Choroid plexus epithelial cell (primary cell): ENCODE measurements around the gene TSR2.
A peak's percentile ranks its signal among the peaks of the same experiment; 100 is the strongest.
"Not testable (repeated sequence)": the region's sequence is repeated elsewhere in the genome, so short reads cannot be mapped to it uniquely, and the experiment has no call there.

ENCODE experiments used
- DNase-seq: peaks from one replicate; pipeline ENCODE4 v3.0.0-alpha.2; 2010; ENCODE audit warnings: low read depth
- H3K4me3 ChIP-seq: 2 replicates; pipeline ENCODE4 v1.5.1; 2011; ENCODE audit warnings: low read depth, mild to moderate bottlenecking, control low read depth, low read length, moderate library complexity
- CTCF ChIP-seq: conservative IDR thresholded peaks from 2 replicates; pipeline ENCODE4 v1.5.1; 2011; ENCODE audit warnings: low read depth, mild to moderate bottlenecking, control low read depth, inconsistent platforms, low read length, moderate library complexity

TSR2 gene

GRCh38 chrX:54473993-54474859, 34.0 kb downstream of the TSR2 start:
- DNase-seq, result no peak
- H3K4me3 ChIP-seq, result no peak overlapping the region
- TF ChIP-seq CTCF, result no peak

GRCh38 chrX:54479136-54480111, 39.2 kb downstream of the TSR2 start:
- peak; percentile 25 for DNase-seq
- no peak overlapping the region for H3K4me3 ChIP-seq
- TF ChIP-seq CTCF, result no peak

GRCh38 chrX:54482839-54483593, 42.8 kb downstream of the TSR2 start:
- no peak for DNase-seq
- H3K4me3 ChIP-seq, result no peak overlapping the region
- TF ChIP-seq CTCF, result no peak

- H3K4me3 ChIP-seq, result no peak overlapping the region
- DNase-seq, result no peak
- TF ChIP-seq CTCF, result no peak
Observed at GRCh38 chrX:54483946-54484345, 43.7 kb downstream of the TSR2 start.

- H3K4me3 ChIP-seq, result no peak overlapping the region
- DNase-seq, result no peak
- TF ChIP-seq CTCF, result no peak
Observed at GRCh38 chrX:54484666-54485065, 44.5 kb downstream of the TSR2 start.

- DNase-seq, H3K4me3 ChIP-seq: not testable (repeated sequence)
Observed at GRCh38 chrX:54489819-54490218, 49.6 kb downstream of the TSR2 start.

- peak; percentile 65 for DNase-seq
- no peak overlapping the region for H3K4me3 ChIP-seq
- no peak for TF ChIP-seq CTCF
Observed at GRCh38 chrX:54492340-54492739, 52.1 kb downstream of the TSR2 start.
